Stimulated activated naive CD8-positive, alpha-beta T cell treated with anti-CD3 and anti-CD28 coated beads, Interleukin-15, amount 100 ng/mL, for 72 hours (primary cell): Measurements from ENCODE around the gene SGCA.

Experiments used
- ATAC-seq: fragments of 150-1000 bp; cut with Tn5 transposase; 2 replicates; pipeline ENCODE4 v1.10.0; 2021; ENCODE audit warnings: mild to moderate bottlenecking, moderate library complexity
- DNase-seq, 2 donors: peaks; one replicate each; pipeline ENCODE4 v3.0.0; 2021 to 2022
- H3K27ac Mint-ChIP-seq, 2 donors: one replicate each; pipeline ENCODE4 v1.8.0; 2022; ENCODE audit warnings: mild to moderate bottlenecking in 2 of 2, mixed read lengths in 2 of 2, moderate library complexity in 2 of 2
- H3K27me3 Mint-ChIP-seq: one replicate; pipeline ENCODE4 v1.8.0; 2022; ENCODE audit warnings: mixed read lengths
- H3K4me1 Mint-ChIP-seq: one replicate; pipeline ENCODE4 v1.8.0; 2022; ENCODE audit warnings: mild to moderate bottlenecking, mixed read lengths
- H3K4me3 Mint-ChIP-seq, 2 donors: one replicate each; pipeline ENCODE4 v1.8.0; 2022; ENCODE audit warnings: mild to moderate bottlenecking in 2 of 2, mixed read lengths in 2 of 2, moderate library complexity in 1 of 2
- H3K9me3 Mint-ChIP-seq, 2 donors: one replicate each; pipeline ENCODE4 v1.8.0; 2022; ENCODE audit warnings: mixed read lengths in 2 of 2

Gene SGCA

GRCh38 chr17:50151937-50152547 lies 13.8 kb upstream of the SGCA start:
- Mint-ChIP-seq H3K27me3 (no peaks in the 10 kb centered on the region), H3K27ac (peak overlapping the region in 1 of 2 donors; percentile 95), H3K4me1 (peaks cover 49% of the 10 kb centered on the region), H3K4me3 (peak overlapping the region; percentile 92 to 95), H3K9me3 (no peaks in the 10 kb centered on the region)
- peak in 1 of 2 donors; percentile 66 for DNase-seq
- ATAC-seq: peak; percentile 26

GRCh38 chr17:50152736-50153135 lies 13.1 kb upstream of the SGCA start:
- Mint-ChIP-seq H3K9me3 (no peaks in the 10 kb centered on the region), H3K27me3 (no peaks in the 10 kb centered on the region), H3K4me3 (peak overlapping the region in 1 of 2 donors; percentile 95), H3K27ac (peak overlapping the region; percentile 34 to 95), H3K4me1 (peaks cover 44% of the 10 kb centered on the region)
- ATAC-seq: no peak
- DNase-seq: no peak

- no peaks in the 10 kb centered on the region for H3K27me3 Mint-ChIP-seq
- H3K4me1 Mint-ChIP-seq: peaks cover 54% of the 10 kb centered on the region
- no peak for ATAC-seq
- no peak overlapping the region for H3K27ac Mint-ChIP-seq
- no peaks in the 10 kb centered on the region for H3K9me3 Mint-ChIP-seq
- no peak overlapping the region for H3K4me3 Mint-ChIP-seq
- no peak for DNase-seq
Measured at GRCh38 chr17:50153650-50154575, 11.9 kb upstream of the SGCA start.

- Mint-ChIP-seq H3K27me3 (no peaks in the 10 kb centered on the region), H3K4me3 (peak overlapping the region; percentile 44 to 55), H3K9me3 (no peaks in the 10 kb centered on the region), H3K4me1 (peaks cover 54% of the 10 kb centered on the region), H3K27ac (no peak overlapping the region)
- DNase-seq (no peak), ATAC-seq (no peak)
Measured at GRCh38 chr17:50154604-50155003, 11.2 kb upstream of the SGCA start.

GRCh38 chr17:50155115-50155819 lies 10.5 kb upstream of the SGCA start:
- H3K4me3 Mint-ChIP-seq: peak overlapping the region; percentile 44 to 55

GRCh38 chr17:50157891-50158290 lies 7.9 kb upstream of the SGCA start:
- Mint-ChIP-seq H3K27ac (no peak overlapping the region), H3K4me1 (peaks cover 69% of the 10 kb centered on the region), H3K9me3 (no peaks in the 10 kb centered on the region), H3K4me3 (no peak overlapping the region), H3K27me3 (no peaks in the 10 kb centered on the region)
- DNase-seq: no peak
- no peak for ATAC-seq

More at GRCh38 chr17:50155115-50155819, 10.5 kb upstream of the SGCA start:
- ATAC-seq (no peak), DNase-seq (no peak)
- H3K27ac Mint-ChIP-seq: peak overlapping the region in 1 of 2 donors; percentile 69
- peaks cover 58% of the 10 kb centered on the region for H3K4me1 Mint-ChIP-seq
- no peaks in the 10 kb centered on the region for H3K9me3 Mint-ChIP-seq
- H3K27me3 Mint-ChIP-seq: no peaks in the 10 kb centered on the region

- ATAC-seq (peak; percentile 93), DNase-seq (peak; percentile 98)
- no peaks in the 10 kb centered on the region for H3K27me3 Mint-ChIP-seq
- peak overlapping the region; percentile 97 to 98 for H3K27ac Mint-ChIP-seq
- peak overlapping the region; percentile 73 to 83 for H3K4me3 Mint-ChIP-seq
- peaks cover 57% of the 10 kb centered on the region for H3K4me1 Mint-ChIP-seq
- no peaks in the 10 kb centered on the region for H3K9me3 Mint-ChIP-seq
Measured at GRCh38 chr17:50161023-50161910, 4.5 kb upstream of the SGCA start.

GRCh38 chr17:50161911-50162288 lies 3.9 kb upstream of the SGCA start:
- Mint-ChIP-seq H3K4me3 (peak overlapping the region; percentile 73 to 83), H3K27me3 (no peaks in the 10 kb centered on the region), H3K4me1 (peaks cover 57% of the 10 kb centered on the region), H3K9me3 (no peaks in the 10 kb centered on the region), H3K27ac (peak overlapping the region; percentile 97 to 98)
- ATAC-seq (peak; percentile 10), DNase-seq (no peak)

- no peaks in the 10 kb centered on the region for H3K9me3 Mint-ChIP-seq
- H3K27ac Mint-ChIP-seq: peak overlapping the region; percentile 38 to 93
- peaks cover 61% of the 10 kb centered on the region for H3K4me1 Mint-ChIP-seq
- DNase-seq (no peak), ATAC-seq (peak; percentile 27)
- H3K27me3 Mint-ChIP-seq: no peaks in the 10 kb centered on the region
- peak overlapping the region; percentile 73 to 83 for H3K4me3 Mint-ChIP-seq
Measured at GRCh38 chr17:50162466-50163254, 3.1 kb upstream of the SGCA start.

- ATAC-seq (peak; percentile 1), DNase-seq (no peak)
- Mint-ChIP-seq H3K9me3 (no peaks in the 10 kb centered on the region), H3K4me3 (peak overlapping the region; percentile 25 to 70), H3K27me3 (no peaks in the 10 kb centered on the region), H3K27ac (peak overlapping the region in 1 of 2 donors; percentile 27), H3K4me1 (peaks cover 65% of the 10 kb centered on the region)
Measured at GRCh38 chr17:50163843-50164696, 1.7 kb upstream of the SGCA start.

GRCh38 chr17:50164697-50164988 lies 1.2 kb upstream of the SGCA start:
- Mint-ChIP-seq H3K27me3 (no peaks in the 10 kb centered on the region), H3K9me3 (no peaks in the 10 kb centered on the region), H3K4me1 (peaks cover 71% of the 10 kb centered on the region), H3K4me3 (no peak overlapping the region), H3K27ac (no peak overlapping the region)
- no peak for ATAC-seq
- no peak for DNase-seq

- Mint-ChIP-seq H3K27ac (peak overlapping the region in 1 of 2 donors; percentile 91), H3K9me3 (no peaks in the 10 kb centered on the region), H3K4me1 (peaks cover 69% of the 10 kb centered on the region), H3K27me3 (no peaks in the 10 kb centered on the region), H3K4me3 (no peak overlapping the region)
- DNase-seq (no peak), ATAC-seq (no peak)
Measured at GRCh38 chr17:50165066-50165465, 739 bp upstream of the SGCA start.

GRCh38 chr17:50165466-50165865 lies 339 bp upstream of the SGCA start:
- Mint-ChIP-seq H3K27me3 (no peaks in the 10 kb centered on the region), H3K27ac (peak overlapping the region; percentile 34 to 91), H3K4me3 (no peak overlapping the region), H3K9me3 (no peaks in the 10 kb centered on the region), H3K4me1 (peaks cover 65% of the 10 kb centered on the region)
- ATAC-seq (no peak), DNase-seq (no peak)
